Common myeloid progenitor, CD34-positive (primary cell): ENCODE results near the gene KPTN.

Source experiments
- CTCF ChIA-PET: fragments of 350-600 bp; sonication (Branson Sonifier 250); formaldehyde crosslinking; loops from one replicate; lab custom pipeline; 2021; ENCODE audit warnings: antibody characterized with exemption; lab: Charles Lee
- POLR2A ChIA-PET: fragments of 350-600 bp; sonication (Branson Sonifier 250); formaldehyde crosslinking; loops from one replicate; lab custom pipeline; 2021; ENCODE audit warnings: antibody characterized with exemption; lab: Charles Lee
- DNase-seq, 3 donors: peaks; one replicate each; pipeline versions ENCODE4 v3.0.0 to v3.0.0-alpha.2; 2013
- H3K27ac ChIP-seq, 2 experiments: 1 replicate in 1 of 2; 2 replicates in 1 of 2; pipeline ENCODE4 v1.7.0; 2013; ENCODE audit warnings: inconsistent platforms in 2 of 2, low read length in 2 of 2, mild to moderate bottlenecking in 2 of 2, low read depth in 1 of 2, moderate library complexity in 1 of 2; ENCODE audit not compliant: severe bottlenecking in 2 of 2, insufficient read depth in 1 of 2, poor library complexity in 1 of 2
- H3K27me3 ChIP-seq, 5 experiments: replicated peaks in 2 of 5; 1 replicate in 3 of 5; 2 replicates in 2 of 5; pipeline versions ENCODE4 v1.6.1 to v1.7.0; 2013; ENCODE audit warnings: low read length in 4 of 5, mild to moderate bottlenecking in 2 of 5, moderate library complexity in 2 of 5, inconsistent platforms in 1 of 5; ENCODE audit not compliant: insufficient read depth in 5 of 5, control insufficient read depth in 4 of 5
- H3K36me3 ChIP-seq, 4 experiments: 1 replicate in 2 of 4; 2 replicates in 2 of 4; pipeline versions ENCODE4 v1.6.1 to v1.7.0; 2013; ENCODE audit warnings: low read length in 3 of 4, control low read depth in 1 of 4, mild to moderate bottlenecking in 1 of 4; ENCODE audit not compliant: control insufficient read depth in 4 of 4, insufficient read depth in 4 of 4
- H3K4me1 ChIP-seq, 4 experiments: 1 replicate in 3 of 4; 2 replicates in 1 of 4; pipeline versions ENCODE4 v1.6.1 to v1.7.1; 2013; ENCODE audit warnings: low read length in 3 of 4, mild to moderate bottlenecking in 3 of 4, control low read depth in 1 of 4, inconsistent platforms in 1 of 4, moderate library complexity in 1 of 4; ENCODE audit not compliant: control insufficient read depth in 4 of 4, insufficient read depth in 4 of 4; ENCODE audit errors: control extremely low read depth in 1 of 4
- H3K4me3 ChIP-seq, 7 experiments: 1 replicate in 4 of 7; 2 replicates in 3 of 7; pipeline versions ENCODE4 v1.5.1 to v1.7.0; 2013; ENCODE audit warnings: mild to moderate bottlenecking in 7 of 7, low read length in 6 of 7, moderate library complexity in 6 of 7, inconsistent platforms in 2 of 7, low read depth in 2 of 7, control low read depth in 1 of 7; ENCODE audit not compliant: insufficient read depth in 4 of 7, control insufficient read depth in 1 of 7; ENCODE audit errors: extremely low read depth in 1 of 7
- H3K9me3 ChIP-seq, 5 experiments: 1 replicate in 4 of 5; 2 replicates in 1 of 5; pipeline versions ENCODE4 v1.6.1 to v1.7.1; 2013; ENCODE audit warnings: low read length in 4 of 5, mild to moderate bottlenecking in 2 of 5, inconsistent platforms in 1 of 5, low read depth in 1 of 5, moderate library complexity in 1 of 5; ENCODE audit not compliant: control insufficient read depth in 4 of 5, insufficient read depth in 2 of 5; ENCODE audit errors: control extremely low read depth in 1 of 5
- WGBS: methylation state at CpG from one replicate; pipeline ENCODE4 v1.1.5; 2013; ENCODE audit not compliant: insufficient coverage; 5-methylcytosine and 5-hydroxymethylcytosine counted together

The KPTN gene

GRCh38 chr19:47520839-47521238 lies 36.8 kb upstream of the KPTN start:
- Histone ChIP-seq H3K4me1 (peaks cover 12 to 51% (median 25%) of the 10 kb centered on the region in 4 experiments), H3K27me3 (peaks cover 0 to 14% (median 4%) of the 10 kb centered on the region in 5 experiments), H3K27ac (no peak overlapping the region), H3K36me3 (no peaks in the 10 kb centered on the region), H3K4me3 (no peak overlapping the region), H3K9me3 (no peaks in the 10 kb centered on the region)
- CTCF ChIA-PET = interaction anchor here (0.7 to 0.8 kb wide), 2 partner anchors 11 to 23 kb away, joined by 3 read pairs; no protein-coding TSS in a partner anchor
- no peak for DNase-seq
- WGBS = 85% methylated on average over 4 of the region's 6 CpGs
- POLR2A ChIA-PET = no interaction called here

DNA sequence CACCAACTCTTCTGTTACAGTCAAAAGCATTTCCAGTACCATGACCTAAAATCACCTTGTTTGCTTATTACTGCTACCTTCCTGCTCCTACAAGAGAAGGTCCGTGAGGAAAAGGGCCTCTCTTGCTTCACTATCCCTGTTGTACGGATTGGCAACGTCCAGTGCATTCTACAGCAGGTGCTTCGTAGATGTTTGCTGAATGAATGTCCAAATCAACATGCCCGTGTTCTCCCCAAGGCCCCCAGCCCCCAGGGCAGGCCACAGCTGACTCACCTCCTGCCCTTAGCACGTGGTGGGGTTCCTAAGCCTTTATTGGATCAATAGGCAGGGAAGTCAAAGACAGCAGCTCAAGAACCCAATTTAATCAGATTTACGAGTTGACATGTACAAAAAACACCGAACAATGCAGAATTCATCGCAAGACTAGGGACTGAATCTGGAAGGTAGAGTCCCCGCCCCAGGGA lies 36.4 kb upstream of the KPTN start:
- H3K27me3 ChIP-seq = peaks cover 0 to 14% (median 4%) of the 10 kb centered on the region in 5 experiments
- POLR2A ChIA-PET = no interaction called here
- CTCF ChIA-PET = interaction anchor here (0.7 to 1.8 kb wide), 3 partner anchors 12 to 23 kb away, joined by 3 to 4 read pairs (median 3); no protein-coding TSS in a partner anchor
- no peaks in the 10 kb centered on the region for H3K36me3 ChIP-seq
- no peaks in the 10 kb centered on the region for H3K9me3 ChIP-seq
- no peak for DNase-seq
- WGBS = 97% methylated on average over 9 of the region's 10 CpGs
- peaks cover 13 to 55% (median 29%) of the 10 kb centered on the region in 4 experiments for H3K4me1 ChIP-seq
- H3K4me3 ChIP-seq = no peak overlapping the region
- H3K27ac ChIP-seq = no peak overlapping the region

- WGBS = 95% methylated on average over 6 of the region's 9 CpGs
- Histone ChIP-seq H3K36me3 (no peaks in the 10 kb centered on the region), H3K27ac (no peak overlapping the region), H3K4me1 (peaks cover 13 to 61% (median 37%) of the 10 kb centered on the region in 4 experiments), H3K4me3 (no peak overlapping the region), H3K27me3 (peaks cover 0 to 14% (median 2%) of the 10 kb centered on the region in 5 experiments), H3K9me3 (no peaks in the 10 kb centered on the region)
- CTCF ChIA-PET = interaction anchor here (0.6 to 1.8 kb wide), 4 partner anchors 12 to 94 kb away, joined by 3 to 4 read pairs (median 4); no protein-coding TSS in a partner anchor
- no peak for DNase-seq
- POLR2A ChIA-PET = no interaction called here
Measured at GRCh38 chr19:47518854-47519253, 34.8 kb upstream of the KPTN start.

- CTCF ChIA-PET = interaction anchor here (0.6 to 1.1 kb wide), 3 partner anchors 13 to 95 kb away, joined by 3 to 4 read pairs (median 3); no protein-coding TSS in a partner anchor
- peak; percentile 73 to 93 (median 93) for DNase-seq
- Histone ChIP-seq H3K36me3 (no peaks in the 10 kb centered on the region), H3K27me3 (peaks cover 0 to 14% (median 2%) of the 10 kb centered on the region in 5 experiments), H3K27ac (no peak overlapping the region), H3K4me3 (peak overlapping the region in 1 of 7 experiments; percentile 28), H3K4me1 (peaks cover 13 to 67% (median 44%) of the 10 kb centered on the region in 4 experiments), H3K9me3 (no peaks in the 10 kb centered on the region)
- 42% methylated on average over 3 of the region's 4 CpGs for WGBS
- POLR2A ChIA-PET = no interaction called here
Measured at GRCh38 chr19:47518139-47518538, 34.1 kb upstream of the KPTN start.

GRCh38 chr19:47514869-47515588 lies 31.0 kb upstream of the KPTN start, which contains the start of gene NAPA:
Gene NAPA, minus strand, starts transcription at chr19:47515063. Its CDS starts 123 bp downstream, at chr19:47514940.
- H3K4me3 ChIP-seq = peak within 1 kb of the TSS; percentile 72 to 99 (median 97)
- peak within 1 kb of the TSS; percentile 97 to 99 for H3K27ac ChIP-seq
- CTCF ChIA-PET = interaction anchor here (0.7 to 2.7 kb wide), 18 partner anchors 14 to 228 kb away, joined by 3 to 19 read pairs (median 4); partner anchors contain the start of genes DHX34 and KPTN
- under 1% methylated on average over 68 of the region's 78 CpGs for WGBS
- peaks cover 13 to 68% (median 53%) of the 10 kb centered on the region in 4 experiments for H3K4me1 ChIP-seq
- peaks cover 0 to 14% (median 4%) of the 10 kb centered on the region in 4 experiments for H3K36me3 ChIP-seq
- POLR2A ChIA-PET = interaction anchor here (0.7 to 1.7 kb wide), 2 partner anchors 23 to 31 kb away, joined by 3 to 5 read pairs; partner anchors contain the start of gene KPTN
- no peaks in the 10 kb centered on the region for H3K27me3 ChIP-seq
- H3K9me3 ChIP-seq = no peaks in the 10 kb centered on the region
- DNase-seq = peak; percentile 100

GRCh38 chr19:47514151-47514868 lies 30.3 kb upstream of the KPTN start:
- Histone ChIP-seq H3K27ac (peak overlapping the region; percentile 97 to 99), H3K36me3 (peaks cover 0 to 14% (median 4%) of the 10 kb centered on the region in 4 experiments)
- POLR2A ChIA-PET = interaction anchor here (0.7 to 1.7 kb wide), 2 partner anchors 22 to 30 kb away, joined by 3 to 5 read pairs; partner anchors contain the start of gene KPTN

More at GRCh38 chr19:47514151-47514868, 30.3 kb upstream of the KPTN start:
- peak in 1 of 3 donors; percentile 18 for DNase-seq
- Histone ChIP-seq H3K4me3 (peak overlapping the region; percentile 72 to 99 (median 97)), H3K4me1 (peaks cover 13 to 70% (median 59%) of the 10 kb centered on the region in 4 experiments), H3K9me3 (no peaks in the 10 kb centered on the region), H3K27me3 (no peaks in the 10 kb centered on the region)
- CTCF ChIA-PET = interaction anchor here (1.0 to 2.2 kb wide), 6 partner anchors 17 to 86 kb away, joined by 3 to 7 read pairs (median 4); partner anchors contain the start of gene KPTN
- 4% methylated on average over 38 of the region's 40 CpGs for WGBS
